HG03558 (cell line): Measurements from ENCODE around the gene LAMA5.

Source experiments
- ATAC-seq: cut with Tn5 transposase; IDR thresholded peaks from one replicate; pipeline ENCODE4 v1.9.1; 2021; ENCODE audit warnings: moderate number of reproducible peaks; ENCODE audit not compliant: unreplicated experiment; ENCODE audit errors: extremely low read depth

The LAMA5 gene

DNA sequence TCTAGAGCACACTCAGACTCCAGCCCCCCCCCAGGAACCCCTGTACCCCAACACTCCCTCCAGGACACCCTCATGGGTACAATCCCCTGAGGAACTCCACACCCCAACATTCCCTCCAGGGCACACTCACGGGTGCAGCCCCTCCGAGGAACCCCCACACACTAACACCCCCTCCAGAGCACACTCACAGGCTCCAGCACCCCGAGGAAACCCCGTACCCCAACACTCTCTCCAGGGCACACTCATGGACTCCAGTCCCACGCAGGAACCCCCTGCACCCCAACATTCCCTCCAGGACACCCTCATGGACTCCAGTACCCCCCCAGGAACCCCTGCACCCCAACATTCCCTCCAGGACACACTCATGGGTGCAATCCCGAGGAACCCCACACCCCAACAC is 31.6 kb downstream of the LAMA5 start:
- ATAC-seq, result no peak

GRCh38 chr20:62334881-62335280 is 32.2 kb downstream of the LAMA5 start:
- no peak for ATAC-seq

GRCh38 chr20:62333820-62334595 is 33.1 kb downstream of the LAMA5 start:
- no peak for ATAC-seq

DNA sequence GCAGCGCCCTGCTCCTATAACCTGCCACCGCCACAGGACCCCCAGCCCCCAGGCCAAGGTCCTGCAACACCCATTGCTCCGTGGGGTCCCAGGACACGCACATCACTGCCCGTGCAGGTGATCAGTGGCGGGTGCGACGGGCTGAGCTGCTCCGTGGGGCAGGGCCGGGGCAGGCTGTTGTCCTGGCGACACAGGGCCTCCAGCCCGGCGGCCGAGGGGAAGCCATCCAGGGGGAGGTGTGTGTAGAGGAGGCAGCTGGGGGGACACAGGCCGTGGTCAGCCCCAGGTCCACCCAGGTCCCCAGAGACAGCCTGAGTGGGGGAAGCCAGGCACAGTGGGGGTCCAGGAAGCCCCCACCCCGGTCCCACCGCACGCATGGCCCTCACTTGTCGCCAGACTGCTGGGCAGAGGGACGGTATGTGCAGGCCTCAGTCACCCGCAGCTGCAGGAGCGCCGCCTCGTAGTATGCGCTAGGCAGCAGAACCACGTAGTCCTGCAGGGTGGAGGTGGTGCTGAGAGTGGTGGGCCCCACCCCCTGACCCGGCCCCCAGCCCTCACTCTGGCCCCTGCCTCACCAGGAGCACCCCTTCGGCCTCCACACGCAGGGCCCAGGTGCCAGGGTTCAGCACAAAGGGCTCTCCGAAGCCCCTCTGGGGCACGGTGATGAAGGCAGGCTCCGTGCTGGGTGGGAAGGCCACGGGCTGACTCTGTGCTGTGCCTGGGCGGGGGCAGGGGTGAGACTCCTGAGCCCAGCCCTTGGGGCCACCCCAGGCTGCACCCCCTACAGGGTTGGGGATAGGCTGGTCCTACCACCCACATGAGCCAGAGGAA is 33.9 kb downstream of the LAMA5 start:
- no peak for ATAC-seq

DNA sequence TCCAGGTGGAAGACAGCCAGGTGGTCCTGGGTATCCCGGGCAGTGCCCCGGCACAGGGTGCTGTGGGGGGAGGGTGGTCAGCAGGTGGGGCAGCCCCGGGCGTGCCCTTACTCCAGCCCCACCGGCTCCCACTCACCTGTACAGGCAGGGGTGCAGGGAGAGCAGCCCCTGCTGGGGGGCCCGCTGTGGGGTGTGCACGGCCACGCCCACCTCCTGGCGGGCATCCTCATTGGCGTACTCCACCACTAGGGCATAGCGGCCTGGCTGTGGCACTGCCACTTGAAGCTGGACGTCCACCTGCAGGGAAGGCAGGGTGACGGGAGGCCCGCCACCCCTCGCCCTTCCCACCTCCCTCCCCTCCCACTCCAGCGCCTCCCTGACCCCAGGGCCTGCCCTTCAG is 34.7 kb downstream of the LAMA5 start:
- ATAC-seq, result no peak

- ATAC-seq, result no peak
Measured at GRCh38 chr20:62331347-62331746, 35.8 kb downstream of the LAMA5 start.

DNA sequence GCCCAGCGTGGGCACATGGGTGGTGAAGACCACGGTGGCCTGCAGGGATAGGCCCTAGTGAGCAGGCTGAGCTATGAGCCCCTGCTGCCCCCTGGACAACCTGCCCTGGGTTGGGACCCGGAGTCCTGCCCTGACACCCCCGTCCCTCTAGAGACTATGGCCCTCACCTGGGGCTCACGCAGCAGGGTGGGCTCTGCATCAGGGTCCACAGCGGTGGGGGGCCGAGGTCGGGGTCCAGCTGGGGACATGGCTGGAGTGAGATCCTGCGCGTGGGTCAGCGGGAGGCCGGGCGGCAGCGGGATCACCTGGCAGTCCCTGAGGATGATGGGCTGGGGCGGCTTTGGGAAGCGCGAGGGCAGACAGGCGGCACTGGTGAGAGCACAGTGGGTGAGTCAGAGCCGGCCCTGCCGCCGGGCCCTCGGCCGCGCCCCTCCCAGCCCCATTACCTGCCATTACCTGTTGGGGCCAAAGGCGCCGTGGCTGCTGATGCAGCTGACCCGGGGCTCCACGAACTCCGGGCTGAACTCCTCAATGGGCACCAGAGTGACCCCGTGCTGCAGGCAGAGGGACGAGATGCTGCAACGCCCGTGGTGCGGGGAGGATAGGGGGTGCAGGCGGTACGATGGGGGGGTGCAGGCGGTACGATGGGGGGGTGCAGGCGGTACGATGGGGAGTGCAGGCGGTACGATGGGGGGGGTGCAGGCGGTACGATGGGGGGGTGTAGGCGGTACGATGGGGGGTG is 36.4 kb downstream of the LAMA5 start:
- ATAC-seq, result no peak

GRCh38 chr20:62329389-62330377 is 37.4 kb downstream of the LAMA5 start:
- ATAC-seq, result no peak

GRCh38 chr20:62328684-62329388 is 38.3 kb downstream of the LAMA5 start:
- no peak for ATAC-seq

DNA sequence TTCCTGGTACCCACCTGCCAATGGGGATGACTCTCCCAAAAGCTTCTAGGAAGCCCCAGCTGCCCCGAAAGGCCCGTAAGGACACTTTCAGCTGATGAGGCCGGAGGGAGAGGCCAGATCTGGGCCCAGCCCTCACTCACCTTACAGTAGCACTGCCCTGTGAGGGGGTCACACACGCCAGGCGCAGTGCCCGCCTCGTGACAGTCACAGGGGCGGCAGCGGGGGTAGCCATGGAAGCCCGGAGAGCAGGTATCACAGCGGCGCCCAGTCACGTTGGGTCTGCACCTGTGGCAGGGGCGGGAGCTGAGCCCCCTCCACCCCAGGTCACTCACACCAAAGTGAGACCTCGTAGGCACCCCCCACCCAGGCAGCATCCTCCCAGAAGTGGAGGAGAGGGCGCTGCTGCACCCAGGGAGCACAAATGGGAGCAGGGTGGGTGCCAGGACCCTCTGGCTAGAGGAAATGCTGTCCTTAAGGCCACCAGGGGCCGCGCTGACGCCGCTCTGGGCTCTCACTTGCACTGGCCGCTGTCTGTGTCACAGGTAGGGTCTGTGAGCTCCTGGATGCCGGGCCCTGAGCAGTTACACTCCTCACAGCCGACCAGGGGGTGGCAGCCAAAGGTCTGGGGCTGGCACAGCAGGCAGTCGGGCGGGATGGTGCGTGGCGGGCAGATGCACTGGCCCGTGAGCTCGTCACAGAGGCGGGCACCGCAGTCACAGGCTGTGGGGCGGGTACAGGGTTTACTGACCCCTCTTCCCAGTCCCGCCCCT is 39.2 kb downstream of the LAMA5 start:
- ATAC-seq, result no peak

DNA sequence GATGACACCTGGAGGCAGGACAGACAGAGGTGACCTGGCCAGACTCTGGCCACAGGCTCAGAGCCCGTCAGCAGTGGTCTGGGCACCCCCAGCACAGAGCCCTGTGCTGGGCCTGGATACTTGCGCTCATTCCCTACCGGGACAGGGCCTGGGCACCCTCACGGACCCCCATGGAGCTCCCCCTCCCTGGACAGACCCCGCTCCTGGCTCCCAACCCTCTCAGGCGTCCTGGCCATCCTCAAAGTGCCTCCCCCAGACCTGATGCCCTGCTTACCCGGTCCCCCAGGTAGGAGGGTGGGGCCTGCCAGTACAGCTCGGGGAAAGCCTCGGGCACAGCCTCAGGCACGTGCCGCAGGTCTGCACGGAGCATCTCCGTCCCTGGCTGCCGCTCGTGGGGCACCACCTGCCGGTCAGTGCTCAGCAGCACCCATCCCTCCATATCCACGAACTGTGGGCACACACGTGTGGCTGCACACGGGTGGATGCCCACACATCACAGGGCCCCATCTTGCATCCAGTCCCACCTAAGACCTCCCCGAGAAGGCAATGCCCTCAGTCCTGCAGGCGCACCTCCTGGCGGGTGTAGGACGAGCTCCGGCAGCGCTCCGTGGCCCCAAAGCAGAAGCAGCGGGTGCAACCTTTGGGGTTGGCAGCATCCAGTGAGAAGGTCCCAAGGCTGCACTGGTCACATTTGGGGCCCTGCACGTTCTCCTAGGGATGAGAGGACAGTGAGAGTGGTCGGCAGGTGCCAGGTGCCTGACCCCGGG is 40.0 kb downstream of the LAMA5 start:
- no peak for ATAC-seq

- no peak for ATAC-seq
Measured at GRCh38 chr20:62326559-62326958, 40.6 kb downstream of the LAMA5 start.

- ATAC-seq, result no peak
Measured at GRCh38 chr20:62325172-62325905, 41.8 kb downstream of the LAMA5 start.

DNA sequence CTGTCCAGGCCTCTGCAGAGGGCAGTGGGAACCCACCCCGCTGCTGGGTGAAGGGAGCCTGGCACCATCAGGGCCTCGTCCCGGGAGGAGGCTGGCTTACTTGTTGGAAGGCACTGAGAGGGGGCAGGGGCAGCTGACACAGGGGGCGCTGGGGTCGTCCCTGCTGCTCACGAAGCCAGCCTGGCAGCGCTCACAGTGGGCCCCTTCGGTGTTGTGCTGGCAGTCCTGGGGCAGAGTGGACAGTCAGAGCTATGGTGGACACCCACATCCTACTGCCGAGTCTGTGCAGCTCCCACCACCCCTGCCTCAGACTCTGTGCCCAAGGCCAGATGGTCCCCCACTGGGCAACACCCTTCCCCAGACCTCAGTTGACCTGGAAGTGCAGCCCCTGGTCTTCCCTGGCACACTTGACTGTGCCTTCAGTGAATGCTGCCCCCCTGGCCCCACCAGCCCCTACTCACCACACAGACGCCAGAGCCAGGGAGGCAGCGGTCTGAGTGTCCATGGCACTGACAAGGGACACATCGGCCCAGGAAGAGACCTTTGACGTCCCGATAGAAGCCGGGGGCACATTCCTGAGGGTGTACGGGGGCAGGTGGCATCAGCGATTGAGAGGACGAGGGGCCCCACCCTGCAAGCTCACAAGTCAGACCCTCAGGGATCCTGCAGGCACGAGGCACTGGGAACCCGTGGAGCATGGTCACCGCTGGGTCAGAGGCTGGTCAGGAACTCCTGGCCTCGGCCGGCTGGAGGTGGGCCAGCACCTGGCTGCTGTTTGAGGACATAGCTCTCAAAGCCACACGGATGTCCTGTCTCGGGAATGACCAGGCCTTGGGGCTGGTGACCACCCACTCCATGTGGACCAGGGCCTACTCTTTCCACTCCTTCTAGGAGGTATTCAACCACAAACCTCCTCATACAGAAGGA is 42.9 kb downstream of the LAMA5 start:
- no peak for ATAC-seq

DNA sequence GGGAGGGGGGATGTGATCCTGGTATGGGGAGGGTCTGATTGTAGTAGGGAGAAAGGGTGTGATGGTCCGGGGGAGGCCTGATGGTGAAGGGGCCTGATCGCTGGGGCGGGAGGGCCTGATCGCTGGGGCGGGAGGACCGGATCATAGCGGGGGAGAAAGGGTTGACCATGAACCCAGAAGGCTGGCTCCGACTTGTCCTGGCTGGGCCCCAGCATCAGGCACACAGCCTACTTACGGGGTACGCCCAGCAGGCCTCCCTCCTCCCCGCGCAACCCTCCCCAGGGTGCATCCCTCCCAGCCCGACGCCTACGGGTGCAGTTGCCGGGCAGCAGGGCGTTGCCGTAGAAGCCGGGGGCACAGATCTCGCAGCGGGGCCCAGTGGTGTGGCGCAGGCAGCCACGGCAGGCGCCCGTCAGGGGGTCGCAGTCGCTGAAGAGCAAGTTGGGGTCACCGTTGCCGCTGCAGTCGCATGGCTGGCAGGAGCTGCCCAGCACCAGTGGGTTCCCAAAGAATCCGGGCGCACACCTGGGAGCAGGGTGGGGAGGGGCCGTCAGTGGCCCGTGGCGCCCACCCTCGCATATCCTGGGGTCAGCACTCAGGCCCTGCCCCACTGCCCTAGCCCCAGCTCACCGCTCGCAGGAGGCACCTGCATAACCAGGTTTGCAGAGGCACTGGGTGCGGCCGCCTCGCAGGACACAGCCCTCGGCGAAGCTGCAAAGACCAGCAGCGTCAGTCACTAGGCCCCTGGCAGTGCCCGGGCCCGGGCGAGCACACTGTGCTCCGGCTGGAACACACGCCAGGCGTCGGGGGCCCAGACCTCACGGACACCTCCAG is 43.7 kb downstream of the LAMA5 start:
- ATAC-seq, result no peak
